NK-92 treated with Interleukin-12 subunit alpha and Interleukin-12 subunit beta, amount 100 ng/mL, for 24 hours (cell line): ENCODE measurements around the gene SERPIND1.
"Not testable (repeated sequence)": the region's sequence is repeated elsewhere in the genome, so short reads cannot be mapped to it uniquely, and the experiment has no call there.

ENCODE experiments used
- DNase-seq: peaks from one replicate; lab custom pipeline; 2025; lab: John Stamatoyannopoulos, UW

Gene SERPIND1

DNA sequence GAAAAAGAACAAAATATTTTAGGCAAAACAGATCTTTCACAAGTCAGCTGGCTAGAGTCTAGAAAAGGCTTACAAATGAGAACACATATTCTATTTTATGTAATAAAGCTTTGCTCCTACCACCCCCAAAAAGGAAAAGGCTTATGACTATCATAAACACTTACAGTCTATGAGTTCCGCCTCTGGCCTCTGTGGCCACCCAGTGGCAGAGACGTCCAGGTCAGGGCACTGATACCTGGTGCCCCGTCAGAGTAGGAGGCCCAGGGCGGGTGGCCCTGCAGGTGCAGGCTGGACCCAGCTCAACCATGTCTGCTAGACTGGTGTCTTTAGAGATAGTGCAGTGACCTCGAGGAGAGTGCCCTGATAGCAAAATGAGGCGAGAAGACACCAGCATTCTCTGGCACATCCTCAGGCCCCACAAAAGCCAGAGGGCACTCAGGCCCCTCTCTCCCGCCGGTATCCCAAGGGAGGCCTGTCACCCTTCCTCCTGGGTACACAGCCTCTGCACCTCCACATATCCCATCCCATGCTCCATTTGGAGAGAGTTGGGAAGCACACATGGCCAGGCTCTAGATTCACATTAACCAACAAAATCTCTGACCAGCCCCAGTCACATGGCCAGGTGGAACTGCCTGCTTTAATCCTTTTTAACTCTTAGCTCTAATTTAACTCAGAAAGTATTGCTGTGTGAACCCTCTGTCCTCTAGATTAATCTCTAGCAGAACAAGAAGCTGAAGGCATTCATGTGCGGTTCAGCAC lies 27.3 kb upstream of the SERPIND1 start:
- DNase-seq: no peak

DNA sequence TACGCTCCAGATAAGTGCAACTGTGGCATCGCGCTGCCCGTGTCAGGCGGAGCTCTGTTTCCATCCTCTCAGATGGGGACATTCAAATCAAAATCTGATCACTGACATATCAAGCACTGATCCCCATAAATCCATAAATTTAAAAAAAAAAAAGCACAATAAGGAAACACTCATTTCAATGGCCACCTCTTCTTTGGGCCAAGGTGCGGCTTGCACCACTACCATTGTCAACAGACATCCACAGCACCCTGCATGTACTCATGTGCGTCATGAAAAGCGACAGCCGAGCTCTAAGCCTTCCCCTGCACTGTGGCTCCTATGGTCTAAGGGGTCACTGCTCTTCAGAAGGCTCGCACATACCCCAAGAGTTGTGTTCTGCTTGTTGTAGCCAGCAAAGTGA lies 26.7 kb upstream of the SERPIND1 start:
- DNase-seq: no peak

DNA sequence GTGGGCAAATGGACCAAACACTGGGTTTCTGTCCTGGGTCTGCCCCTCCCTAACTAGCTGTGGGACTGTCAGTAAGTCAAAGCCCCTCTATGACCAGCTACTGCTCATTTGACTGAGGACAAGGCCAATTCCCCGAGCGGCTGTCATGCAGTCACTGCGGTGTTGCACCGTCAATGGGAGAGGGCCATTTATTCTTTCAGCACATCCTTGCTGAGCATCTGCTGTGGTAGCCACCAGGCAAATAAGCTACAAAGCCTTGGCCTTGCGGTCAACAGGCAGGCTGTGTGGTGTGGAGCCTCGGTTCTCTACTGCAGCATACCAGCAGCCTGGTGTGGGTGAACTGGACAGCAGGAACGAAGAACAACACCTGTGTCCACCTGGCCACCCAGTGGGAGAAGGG lies 25.8 kb upstream of the SERPIND1 start:
- DNase-seq: no peak

DNA sequence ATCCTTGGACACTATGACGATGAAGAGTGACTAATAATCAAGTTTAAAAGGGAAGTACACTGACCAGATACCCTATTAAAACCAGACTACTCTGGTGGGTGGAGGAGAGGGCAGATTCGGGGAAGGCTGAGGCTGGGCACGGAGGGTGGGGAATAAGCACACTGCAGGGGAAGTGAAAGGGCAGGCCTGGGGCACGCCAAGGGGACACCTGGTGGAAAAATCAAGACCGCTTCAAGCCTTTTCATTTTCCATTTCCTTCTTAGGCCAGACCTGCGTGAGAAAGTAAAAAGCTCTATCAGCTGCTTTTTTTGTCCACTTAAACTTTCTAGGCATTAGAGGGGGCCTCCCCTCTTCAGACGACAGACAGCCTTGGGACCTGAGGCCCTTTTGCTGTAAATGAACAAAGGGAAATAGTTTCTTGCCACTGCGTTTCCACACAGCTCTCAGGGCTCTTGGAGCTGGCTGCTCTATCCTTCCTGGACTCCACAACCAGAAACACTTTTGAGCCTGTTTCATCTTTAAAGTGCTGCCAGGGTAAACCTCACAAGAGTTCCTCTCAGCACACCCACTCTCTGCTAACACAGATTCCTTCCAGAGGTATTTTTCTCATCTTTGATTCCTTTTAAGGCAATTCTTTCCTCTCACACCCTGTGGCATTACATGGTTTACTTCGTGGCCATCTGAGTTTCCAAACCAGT lies 25.0 kb upstream of the SERPIND1 start:
- DNase-seq: no peak

DNA sequence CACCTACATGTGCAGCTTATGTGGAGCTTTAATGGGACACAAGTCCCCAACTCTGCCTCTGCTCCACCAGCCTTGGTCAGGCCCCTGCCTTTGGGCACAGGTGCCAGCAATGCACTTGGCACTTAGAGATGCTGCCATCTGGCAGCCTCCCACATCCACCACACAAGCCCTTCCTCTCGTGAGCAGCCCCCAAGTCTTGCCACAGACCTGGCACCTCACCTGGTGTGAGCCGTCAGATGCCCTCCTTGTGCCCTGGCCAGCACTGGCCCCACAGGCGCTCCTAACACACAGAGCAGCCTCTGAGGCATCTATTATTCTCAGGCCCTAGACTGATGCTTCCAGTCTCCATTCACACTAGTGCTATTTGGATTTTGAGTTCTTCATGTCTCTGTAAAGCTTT lies 24.5 kb upstream of the SERPIND1 start:
- DNase-seq: no peak

DNA sequence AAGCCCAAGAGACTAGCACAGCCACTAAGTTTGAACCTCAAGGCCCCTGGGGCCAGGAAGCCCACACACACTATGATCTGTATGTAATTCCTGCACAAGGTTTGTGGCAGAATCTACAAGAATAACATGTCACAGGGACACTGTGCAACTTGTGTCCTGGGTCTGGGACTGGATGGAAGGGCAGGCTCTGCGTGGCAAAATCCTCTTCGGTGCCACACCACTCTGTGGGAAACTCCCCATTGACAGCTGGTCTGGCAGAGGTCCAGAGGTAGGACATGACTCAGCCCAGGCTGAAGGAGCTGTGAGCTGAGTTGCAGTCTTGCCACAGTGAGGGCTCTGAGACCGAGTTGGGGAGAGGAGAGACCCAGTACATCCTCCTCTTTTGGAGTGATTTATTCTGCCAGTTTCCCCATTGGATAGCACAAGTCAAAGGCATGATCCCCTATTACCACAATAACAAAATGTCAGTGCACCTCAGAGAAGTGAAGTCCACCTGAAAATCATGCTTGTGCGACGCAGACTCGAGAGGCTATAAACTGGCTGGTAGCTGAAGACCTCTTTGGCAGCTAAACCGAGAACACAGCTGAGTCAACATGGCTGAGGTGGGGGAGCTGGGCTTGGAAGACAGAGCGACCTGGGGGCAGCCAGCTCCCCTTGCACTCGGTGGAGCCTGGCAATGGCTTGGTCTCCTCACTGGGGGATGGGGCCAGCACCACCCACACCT lies 23.3 kb upstream of the SERPIND1 start:
- DNase-seq: no peak

DNA sequence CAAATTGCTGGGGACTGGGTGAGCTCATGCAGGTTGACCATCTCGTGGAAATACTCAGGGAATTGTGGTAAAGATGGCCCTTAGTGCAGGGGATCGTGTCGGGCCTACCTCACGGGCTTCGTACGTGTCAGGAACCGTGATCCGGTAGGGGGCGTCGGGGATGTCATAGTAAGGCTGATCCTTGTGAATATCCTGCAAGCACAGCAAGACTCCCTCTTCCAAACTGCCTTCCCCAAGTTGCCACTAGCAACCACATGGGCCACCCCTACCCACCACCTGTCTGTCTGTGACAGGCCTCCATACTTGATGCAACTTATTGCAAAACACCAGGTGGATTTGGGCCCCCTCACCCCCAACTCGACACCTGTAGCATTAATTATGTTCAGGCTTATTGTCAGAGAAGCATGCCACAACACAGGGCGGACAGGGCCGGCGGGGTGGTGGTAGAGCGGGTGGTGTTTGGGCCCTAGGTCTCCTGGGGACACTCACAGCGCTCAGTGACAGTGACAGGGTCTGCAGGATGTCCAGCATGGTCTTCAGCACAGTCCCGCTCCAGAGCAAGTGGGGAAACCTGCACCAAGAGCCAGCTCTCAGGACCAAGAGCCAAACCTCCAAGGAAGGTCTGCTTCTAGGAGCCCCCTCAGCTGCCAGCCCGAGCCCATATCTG lies 22.6 kb upstream of the SERPIND1 start:
- no peak for DNase-seq

DNA sequence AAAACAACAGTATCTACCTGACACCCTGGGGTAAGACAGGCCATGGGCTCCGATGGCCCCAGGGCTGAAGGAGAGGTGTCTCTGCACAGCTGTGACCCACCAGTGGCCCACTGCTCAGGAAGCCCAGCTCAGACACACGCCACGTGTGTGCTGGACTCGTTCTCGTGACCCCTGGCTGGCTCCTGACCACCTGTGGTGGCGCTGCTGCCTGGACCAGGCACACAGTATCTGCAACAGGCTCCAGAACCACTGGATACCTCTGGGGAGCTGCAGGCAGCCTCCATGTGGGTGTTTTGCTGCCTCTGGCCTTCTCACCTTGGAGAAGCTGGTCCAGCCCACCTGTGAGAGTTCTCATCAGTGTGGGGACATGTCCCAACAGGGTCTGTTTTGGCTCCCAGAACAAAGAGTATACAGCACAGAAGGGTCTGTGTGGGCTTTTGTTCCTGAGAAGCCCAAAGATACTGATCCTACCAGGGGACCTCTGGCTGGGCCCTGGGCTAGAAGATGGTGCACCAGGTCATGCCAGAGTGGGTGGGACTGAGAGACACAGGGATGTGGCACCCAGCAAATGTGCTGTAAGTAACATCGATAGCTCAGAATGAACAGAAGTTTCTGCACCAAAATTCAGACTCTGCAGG lies 21.7 kb upstream of the SERPIND1 start:
- DNase-seq: no peak

DNA sequence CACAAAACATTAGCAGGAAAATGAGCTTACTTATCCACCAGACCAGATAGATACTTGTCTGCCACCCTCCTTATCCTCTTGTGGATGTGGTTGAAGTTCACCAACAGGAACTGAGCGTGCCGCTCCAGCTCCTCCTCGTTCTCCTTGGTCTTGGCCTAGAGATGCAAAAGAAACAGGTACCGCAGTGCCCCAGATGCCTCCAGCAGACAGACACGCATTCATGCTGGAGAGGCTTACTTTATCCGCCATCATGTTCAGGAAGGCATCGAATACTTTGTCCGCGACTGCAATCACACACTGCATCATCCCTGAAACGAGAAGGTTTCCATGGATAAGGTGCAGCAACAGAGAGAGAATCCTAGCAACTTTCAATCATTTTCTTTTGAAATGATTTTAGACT lies 21.0 kb upstream of the SERPIND1 start:
- DNase-seq: no peak

DNA sequence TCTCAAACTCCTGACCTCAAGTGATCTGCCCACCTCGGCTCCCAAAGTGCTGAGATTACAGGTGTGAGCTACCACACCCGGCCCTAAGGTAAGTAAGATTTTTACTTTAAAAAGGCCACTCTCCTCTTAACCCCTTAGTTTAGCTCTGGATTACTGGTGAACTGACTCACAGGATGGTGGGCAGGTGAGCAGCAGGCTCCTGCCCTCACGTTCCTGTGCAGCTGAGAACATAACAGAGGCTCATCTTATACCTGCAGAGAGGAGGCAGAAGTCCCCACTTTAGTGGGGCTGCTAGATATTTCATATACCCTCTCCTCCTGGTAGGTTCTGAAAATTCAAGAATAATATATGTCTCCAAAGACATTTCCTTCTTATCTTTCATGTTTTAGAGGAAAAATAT lies 17.1 kb upstream of the SERPIND1 start:
- DNase-seq: no peak

DNA sequence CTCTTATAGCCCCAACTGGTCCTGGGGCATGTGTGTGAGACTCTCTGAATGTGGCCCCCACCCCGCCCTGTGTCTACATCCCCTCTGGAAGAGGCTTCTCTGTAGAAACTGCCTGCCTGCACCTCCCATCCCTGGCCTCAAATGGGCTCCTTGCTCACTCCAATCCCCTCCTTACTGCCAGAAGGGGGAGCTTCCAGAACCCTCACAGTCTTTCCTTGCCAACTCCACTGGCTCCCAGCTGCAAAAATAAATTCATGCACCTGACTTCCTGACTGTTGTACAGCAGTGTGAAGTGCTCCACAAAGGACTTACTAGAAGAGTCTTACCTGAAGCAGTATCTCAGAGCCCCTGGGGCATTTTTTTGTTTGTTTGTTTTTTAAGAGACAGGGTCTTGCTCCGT lies 15.2 kb upstream of the SERPIND1 start:
- no peak for DNase-seq

DNA sequence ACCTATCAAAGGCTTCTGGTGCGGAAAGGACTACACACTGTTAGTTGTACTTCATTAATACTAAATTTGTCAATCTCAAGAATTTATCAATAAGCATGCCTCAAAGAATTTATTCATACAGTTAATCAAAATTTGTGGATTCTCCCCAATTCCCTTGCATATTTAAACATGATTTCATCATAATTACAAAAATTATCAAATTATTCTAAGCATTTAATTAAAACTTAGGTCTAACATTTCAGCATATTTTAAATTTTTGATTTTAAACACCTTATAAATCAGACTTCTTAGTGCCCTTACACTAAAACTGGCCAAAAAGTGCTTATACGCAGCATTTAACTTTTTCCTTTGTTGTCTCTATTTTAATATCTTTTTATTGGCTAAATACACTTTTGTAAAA lies 13.8 kb upstream of the SERPIND1 start:
- no peak for DNase-seq

DNA sequence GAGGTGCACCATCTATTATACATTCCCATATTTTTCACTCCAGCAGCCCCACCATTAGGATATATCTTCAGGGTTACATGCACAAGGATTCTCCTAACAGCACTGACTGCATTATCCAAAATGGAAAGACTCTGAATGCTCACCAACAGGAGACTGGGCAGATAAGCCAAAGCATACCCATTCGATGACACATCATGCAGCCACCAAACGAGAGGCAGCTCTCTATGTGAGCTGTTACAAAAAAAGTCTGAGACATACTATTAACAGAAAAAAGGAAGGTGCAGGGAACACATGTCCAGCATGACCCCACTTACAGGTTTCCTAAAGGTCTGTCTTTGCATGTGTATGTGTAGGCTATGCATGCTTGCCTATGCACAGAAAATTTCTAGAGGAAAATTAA lies 12.4 kb upstream of the SERPIND1 start:
- DNase-seq: no peak

DNA sequence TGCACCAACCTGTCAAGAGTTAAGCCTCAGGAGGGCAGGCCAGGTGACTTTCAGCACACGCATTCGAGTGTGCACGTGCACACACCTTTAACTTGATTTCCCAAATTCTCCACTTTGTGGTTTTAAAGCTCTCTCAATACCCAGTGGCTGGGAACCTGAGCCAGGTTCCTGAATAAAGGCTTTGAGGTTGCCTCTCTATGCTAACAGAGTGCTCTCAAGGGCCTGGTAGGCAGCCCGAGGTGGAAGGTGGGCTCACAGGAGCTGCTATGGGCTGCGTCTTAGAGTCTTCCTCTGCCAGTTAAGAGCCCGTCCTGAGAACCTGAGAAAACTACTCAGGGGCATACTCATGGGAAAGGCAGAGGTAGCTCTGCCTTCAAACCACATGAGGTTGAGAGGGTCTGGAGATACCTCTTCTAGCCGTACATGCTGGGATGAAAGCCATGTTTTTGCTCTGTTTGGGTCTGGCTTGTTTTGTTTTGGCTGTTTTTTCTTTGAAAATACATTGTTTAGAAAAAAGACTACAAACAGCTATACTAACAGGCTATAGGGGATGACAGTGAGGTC lies 11.6 kb upstream of the SERPIND1 start:
- DNase-seq: no peak

DNA sequence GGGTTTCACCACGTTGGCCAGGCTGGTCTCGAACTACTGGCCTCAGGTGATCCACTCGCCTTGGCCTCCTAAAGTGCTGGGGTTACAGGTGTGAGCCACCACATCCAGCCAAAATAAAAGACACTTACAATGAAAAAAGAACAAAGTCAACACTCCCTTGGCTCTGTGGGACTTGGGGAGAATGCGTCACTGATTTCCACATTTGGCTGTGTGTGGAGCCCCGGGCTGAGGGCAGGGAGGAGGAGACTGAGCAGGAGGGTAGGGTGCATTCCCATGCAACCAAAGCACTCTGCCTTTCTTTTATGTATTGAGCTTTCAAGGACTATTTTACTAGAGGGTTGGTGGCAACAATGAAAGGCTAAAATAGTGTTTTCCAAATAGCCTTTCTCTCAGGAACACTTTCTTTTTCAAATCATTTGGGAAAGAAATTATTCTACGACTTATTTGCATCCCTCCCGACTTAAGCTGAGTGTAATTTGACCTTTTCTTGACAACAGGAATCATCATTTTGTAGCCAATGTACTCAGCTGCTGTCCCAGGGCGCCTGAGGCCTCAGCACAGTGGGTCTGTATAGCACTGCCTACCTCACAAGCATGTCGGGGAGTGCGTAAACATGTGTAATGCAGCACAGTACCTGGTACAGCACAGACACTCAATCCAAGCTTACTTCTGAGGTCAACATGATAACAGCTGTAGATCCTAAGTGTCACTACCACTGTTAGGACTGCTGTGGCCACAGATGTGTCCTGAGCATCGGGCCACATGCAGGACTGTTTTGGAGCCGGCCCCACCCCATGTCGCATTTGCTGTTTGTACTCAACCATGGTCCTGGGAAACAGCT lies 10.1 kb upstream of the SERPIND1 start:
- DNase-seq: no peak

DNA sequence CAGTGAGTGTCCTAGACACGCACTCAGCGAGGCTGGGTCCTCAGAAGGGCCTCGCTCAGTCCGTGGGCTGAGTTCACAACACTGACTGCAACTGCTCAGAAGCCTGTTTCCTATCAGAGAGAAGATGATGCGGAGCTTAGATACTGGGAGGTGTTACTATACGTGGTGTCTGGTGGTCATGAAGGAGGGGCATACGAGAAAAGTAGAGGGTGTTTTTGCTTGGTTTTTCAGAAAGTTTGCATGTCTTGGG lies 9.5 kb upstream of the SERPIND1 start:
- no peak for DNase-seq

DNA sequence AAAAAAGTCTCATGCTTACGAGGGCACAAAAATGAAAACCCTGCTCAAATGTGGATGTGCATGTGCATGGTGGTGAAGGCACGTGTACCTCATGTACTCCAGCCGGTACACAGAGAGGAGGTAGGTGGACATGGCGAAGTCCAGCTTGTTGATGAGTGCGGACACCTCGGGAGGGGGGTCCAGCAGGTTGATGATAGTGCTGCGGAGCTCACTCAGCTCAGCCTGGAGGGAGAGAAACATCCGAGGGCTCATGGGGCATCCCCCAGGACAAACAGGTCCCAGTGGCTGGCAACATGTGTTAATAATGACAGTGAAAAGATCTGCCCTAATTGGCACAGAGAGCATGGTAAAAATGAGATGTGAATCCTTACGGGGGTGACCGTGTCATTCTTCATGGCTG lies 9.2 kb upstream of the SERPIND1 start:
- DNase-seq: no peak

DNA sequence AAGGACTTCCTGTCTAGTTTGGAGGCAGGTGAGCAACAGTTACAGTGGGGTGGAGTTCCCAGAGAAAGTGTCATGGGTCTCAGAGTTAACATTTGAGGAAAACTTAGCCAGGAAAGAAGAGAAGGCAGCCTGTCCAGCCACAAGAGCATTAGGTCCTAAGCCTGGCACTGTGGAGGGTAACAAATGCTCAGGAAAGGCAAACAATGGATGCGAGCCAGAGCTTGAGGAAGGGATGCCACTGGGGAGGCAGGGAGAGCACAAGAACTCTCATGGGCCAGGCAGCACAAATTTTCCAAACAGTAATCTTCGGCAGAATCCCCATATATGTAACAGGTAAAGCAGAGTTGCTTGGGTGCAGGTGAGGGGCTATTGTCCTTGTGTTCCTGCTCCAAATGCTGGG lies 8.0 kb upstream of the SERPIND1 start:
- no peak for DNase-seq

DNA sequence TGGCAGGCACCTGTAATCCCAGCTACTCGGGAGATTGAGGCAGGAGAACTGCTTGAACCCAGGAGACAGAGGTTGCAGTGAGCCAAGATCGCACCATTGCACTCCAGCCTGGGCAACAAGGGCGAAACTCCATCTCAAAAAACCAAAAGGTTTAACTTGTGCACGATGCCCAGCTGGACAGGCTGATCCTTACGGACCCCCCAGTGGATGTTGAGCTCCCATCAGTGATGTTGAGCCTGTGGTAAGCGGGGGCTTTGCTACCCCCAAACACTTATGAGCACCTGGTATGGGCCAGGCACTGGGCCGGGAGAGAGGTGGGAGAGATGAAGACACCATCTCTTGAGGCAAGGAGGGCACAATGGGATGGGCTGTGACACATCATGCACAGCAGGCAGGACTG lies 7.4 kb upstream of the SERPIND1 start:
- DNase-seq: no peak

DNA sequence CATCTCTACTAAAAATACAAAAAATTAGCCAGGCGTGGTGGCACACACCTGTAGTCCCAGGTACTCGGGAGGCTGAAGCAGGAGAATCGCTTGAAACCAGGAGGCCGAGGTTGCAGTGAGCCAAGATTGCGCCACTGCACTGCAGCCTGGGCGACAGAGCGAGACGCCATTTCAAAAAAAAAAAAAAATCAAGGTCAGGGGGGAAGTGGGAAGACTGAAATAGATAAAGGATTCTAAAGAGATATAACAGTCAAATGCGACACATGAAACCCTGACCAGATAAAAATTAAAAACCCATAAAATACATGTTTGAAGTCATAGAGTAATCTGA lies 4.5 kb upstream of the SERPIND1 start:
- DNase-seq: not testable (repeated sequence)

DNA sequence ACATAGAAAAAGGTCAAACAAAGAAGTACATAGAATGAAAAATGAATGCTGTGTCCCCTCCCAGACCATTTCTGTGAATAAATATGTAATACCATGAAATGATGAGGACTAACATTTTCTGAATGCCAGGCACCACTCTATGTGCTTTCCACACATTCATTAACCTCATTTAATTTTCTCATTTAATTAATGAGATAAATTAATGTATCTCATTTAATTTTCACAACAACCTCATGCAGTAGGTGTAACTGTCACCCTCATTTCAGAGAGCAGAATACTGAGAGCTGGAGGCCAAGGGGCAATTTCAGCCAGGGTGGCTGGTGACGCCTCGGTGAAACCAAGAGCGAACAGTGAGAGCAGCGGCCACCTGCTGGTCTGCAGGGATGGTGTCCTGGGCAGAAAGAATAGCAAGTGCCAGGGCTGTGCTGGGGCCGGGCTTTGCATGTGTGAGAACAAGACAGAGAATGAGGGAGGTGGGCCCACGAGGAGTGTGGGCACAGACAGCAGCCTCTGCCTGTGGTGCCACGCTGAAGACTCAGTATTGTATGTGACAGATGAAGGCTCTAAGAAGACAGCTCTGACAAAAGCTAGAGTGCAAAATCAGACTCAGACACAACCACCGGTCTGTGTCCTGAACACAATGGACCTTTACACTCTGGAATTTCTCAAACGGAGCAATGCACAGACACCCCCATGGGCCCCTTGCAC lies 1.8 kb upstream of the SERPIND1 start:
- no peak for DNase-seq
